ENCODE data around the gene CD3D.
A peak's percentile ranks its signal among the peaks of the same experiment; 100 is the strongest.

Gene CD3D

DNA sequence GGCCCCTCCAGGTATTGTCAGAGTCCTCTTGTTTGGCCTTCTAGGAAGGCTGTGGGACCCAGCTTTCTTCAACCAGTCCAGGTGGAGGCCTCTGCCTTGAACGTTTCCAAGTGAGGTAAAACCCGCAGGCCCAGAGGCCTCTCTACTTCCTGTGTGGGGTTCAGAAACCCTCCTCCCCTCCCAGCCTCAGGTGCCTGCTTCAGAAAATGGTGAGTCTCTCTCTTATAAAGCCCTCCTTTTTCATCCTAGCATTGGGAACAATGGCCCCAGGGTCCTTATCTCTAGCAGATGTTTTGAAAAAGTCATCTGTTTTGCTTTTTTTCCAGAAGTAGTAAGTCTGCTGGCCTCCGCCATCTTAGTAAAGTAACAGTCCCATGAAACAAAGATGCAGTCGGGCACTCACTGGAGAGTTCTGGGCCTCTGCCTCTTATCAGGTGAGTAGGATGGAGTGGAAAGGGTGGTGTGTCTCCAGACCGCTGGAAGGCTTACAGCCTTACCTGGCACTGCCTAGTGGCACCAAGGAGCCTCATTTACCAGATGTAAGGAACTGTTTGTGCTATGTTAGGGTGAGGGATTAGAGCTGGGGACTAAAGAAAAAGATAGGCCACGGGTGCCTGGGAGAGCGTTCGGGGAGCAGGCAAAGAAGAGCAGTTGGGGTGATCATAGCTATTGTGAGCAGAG lies 37.8 kb downstream of the CD3D start, which contains the start of gene CD3E:
TSS of gene CD3E (plus strand) at position 163 of the 681 bp plus-strand sequence. CDS start at position 386, 223 bp downstream.
- no peak within 1 kb of the TSS for H3K27ac Mint-ChIP-seq
- no peaks in the 10 kb centered on the region for H3K4me1 Mint-ChIP-seq (ENCODE audit: low read depth)
- peaks cover 13% of the 10 kb centered on the region for H3K27me3 Mint-ChIP-seq
- intact Hi-C loops (cut with micrococcal nuclease) = no loop called here
- H3K4me3 Mint-ChIP-seq = no peak within 1 kb of the TSS
- H3K9me3 Mint-ChIP-seq = no peaks in the 10 kb centered on the region
- H3K36me3 Mint-ChIP-seq (ENCODE audit: low read depth) = no peaks in the 10 kb centered on the region

DNA sequence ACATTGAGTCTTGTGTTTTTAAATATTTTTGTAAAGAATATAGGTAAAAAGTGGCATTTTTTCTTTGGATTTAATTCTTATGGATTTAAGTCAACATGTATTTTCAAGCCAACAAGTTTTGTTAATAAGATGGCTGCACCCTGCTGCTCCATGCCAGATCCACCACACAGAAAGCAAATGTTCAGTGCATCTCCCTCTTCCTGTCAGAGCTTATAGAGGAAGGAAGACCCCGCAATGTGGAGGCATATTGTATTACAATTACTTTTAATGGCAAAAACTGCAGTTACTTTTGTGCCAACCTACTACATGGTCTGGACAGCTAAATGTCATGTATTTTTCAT lies 38.3 kb downstream of the CD3D start:
- Mint-ChIP-seq H3K27ac (no peak overlapping the region), H3K4me1 (ENCODE audit: low read depth) (no peaks in the 10 kb centered on the region), H3K27me3 (peaks cover 13% of the 10 kb centered on the region), H3K4me3 (no peak overlapping the region), H3K36me3 (ENCODE audit: low read depth) (no peaks in the 10 kb centered on the region), H3K9me3 (no peaks in the 10 kb centered on the region)
- intact Hi-C loops (cut with micrococcal nuclease) = no loop called here

DNA sequence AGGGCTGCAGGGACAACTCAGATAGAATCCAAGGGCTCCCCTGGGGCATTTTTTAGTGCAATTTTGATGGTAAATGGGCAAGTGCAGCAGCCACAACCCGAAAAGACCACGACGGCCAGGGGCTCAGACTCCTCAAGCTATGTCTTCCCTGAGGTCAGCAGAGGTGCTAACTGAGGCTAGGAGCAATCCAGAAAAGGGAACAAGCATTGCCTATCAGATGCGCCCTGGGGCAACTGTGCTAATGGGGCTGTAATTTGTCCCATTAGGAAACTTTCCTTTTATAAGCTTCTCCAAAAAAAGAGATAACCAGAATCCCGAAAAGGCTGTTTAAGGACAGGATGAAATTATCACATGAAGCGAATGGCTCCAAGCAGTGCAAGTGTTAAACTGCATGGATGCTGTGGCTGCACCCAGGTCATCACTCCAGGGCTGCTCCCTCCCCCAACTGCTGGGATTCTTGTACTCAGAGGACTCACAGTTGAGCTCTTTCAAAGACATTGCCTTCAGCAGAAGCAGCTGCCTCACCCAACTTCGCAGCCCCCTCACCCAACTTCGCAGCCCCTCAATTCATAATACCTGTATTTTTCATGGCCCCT lies 40.8 kb downstream of the CD3D start:
- H3K27me3 Mint-ChIP-seq = peaks cover 13% of the 10 kb centered on the region
- no peak overlapping the region for H3K27ac Mint-ChIP-seq
- no peak overlapping the region for H3K4me3 Mint-ChIP-seq
- no peaks in the 10 kb centered on the region for H3K36me3 Mint-ChIP-seq (ENCODE audit: low read depth)
- no peaks in the 10 kb centered on the region for H3K9me3 Mint-ChIP-seq
- H3K4me1 Mint-ChIP-seq (ENCODE audit: low read depth) = no peaks in the 10 kb centered on the region
- intact Hi-C loops (cut with micrococcal nuclease) = no loop called here

DNA sequence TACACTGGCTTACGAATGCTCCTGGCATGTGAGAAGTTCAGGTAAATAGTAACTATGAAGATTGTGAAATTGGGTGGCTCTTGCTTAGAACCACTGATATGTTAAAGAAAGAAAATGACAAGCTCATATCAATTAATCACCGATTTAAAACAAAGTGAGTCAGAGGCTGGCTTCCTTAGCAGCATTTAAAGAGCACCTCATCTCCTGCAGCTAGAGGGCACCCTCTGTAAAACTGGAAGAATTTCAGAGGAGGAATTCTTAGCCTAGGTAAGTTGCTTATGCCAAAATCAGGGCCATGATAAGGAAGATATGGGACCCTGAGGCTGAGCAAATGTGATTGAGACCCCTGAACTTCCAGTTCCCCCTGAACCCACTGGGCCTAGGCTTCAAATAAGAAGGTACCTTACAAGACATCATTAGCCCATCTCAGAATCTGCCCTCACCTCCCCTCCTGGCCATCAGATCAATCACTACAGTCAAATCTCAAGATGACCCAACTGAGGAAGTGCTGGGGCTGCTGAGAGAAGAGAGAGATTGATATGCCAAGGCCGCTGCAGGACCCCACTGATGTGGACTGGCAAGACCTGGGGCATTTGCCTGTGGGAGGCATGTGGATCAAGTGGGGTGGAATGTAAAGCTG lies 46.6 kb downstream of the CD3D start:
- Mint-ChIP-seq H3K36me3 (ENCODE audit: low read depth) (no peaks in the 10 kb centered on the region), H3K27ac (no peak overlapping the region), H3K4me1 (ENCODE audit: low read depth) (peaks cover 20% of the 10 kb centered on the region), H3K9me3 (no peaks in the 10 kb centered on the region), H3K27me3 (no peaks in the 10 kb centered on the region), H3K4me3 (no peak overlapping the region)
- intact Hi-C loops (cut with micrococcal nuclease) = no loop called here

DNA sequence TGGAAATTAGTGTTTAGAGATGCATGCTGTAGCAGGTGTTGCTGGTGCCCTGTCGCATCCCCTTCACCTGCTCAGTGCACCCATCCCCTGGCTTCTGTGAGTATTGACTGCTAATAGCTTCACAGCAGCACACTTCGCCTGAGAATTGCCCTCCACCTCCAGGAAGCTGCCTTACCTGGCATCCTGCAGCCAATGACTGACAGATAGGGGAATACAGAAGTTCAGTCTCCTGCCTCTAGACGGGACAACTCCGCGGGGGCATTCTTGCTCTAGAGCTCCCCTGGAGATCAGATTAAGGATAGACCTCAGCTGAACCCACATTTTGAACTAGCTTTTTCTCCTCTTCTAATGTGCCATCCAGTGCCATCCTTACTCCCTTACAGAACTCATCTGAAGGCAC lies 47.3 kb downstream of the CD3D start:
- intact Hi-C loops (cut with micrococcal nuclease) = no loop called here
- no peak overlapping the region for H3K4me3 Mint-ChIP-seq
- peaks cover 1% of the 10 kb centered on the region for H3K9me3 Mint-ChIP-seq
- no peaks in the 10 kb centered on the region for H3K27me3 Mint-ChIP-seq
- H3K4me1 Mint-ChIP-seq (ENCODE audit: low read depth) = peaks cover 25% of the 10 kb centered on the region
- no peak overlapping the region for H3K27ac Mint-ChIP-seq
- no peaks in the 10 kb centered on the region for H3K36me3 Mint-ChIP-seq (ENCODE audit: low read depth)

DNA sequence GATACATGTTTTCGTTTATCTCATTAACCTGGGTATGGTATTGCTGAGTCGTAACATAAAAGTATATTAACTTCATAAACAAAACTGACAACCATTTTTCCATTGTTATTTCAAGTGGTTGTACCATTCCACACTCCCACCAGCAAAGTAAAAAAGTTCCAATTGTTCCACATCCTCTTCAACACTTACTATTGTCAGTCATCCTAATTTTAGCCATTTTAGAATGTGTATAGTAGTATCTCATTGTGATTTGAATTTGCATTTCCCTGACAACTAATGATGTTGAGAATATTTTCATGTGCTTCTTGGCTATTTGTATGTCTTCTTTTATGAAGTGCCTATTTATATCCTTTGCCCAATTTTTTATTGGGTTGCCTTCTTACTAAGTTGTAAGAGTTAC lies 48.5 kb downstream of the CD3D start:
- Mint-ChIP-seq H3K4me3 (no peak overlapping the region), H3K9me3 (peaks cover 8% of the 10 kb centered on the region), H3K4me1 (ENCODE audit: low read depth) (peaks cover 30% of the 10 kb centered on the region), H3K27me3 (no peaks in the 10 kb centered on the region), H3K36me3 (ENCODE audit: low read depth) (no peaks in the 10 kb centered on the region), H3K27ac (no peak overlapping the region)
- intact Hi-C loops (cut with micrococcal nuclease) = loop anchor here (1.0 kb wide), 1 partner anchor 58 kb away; no protein-coding TSS in a partner anchor

DNA sequence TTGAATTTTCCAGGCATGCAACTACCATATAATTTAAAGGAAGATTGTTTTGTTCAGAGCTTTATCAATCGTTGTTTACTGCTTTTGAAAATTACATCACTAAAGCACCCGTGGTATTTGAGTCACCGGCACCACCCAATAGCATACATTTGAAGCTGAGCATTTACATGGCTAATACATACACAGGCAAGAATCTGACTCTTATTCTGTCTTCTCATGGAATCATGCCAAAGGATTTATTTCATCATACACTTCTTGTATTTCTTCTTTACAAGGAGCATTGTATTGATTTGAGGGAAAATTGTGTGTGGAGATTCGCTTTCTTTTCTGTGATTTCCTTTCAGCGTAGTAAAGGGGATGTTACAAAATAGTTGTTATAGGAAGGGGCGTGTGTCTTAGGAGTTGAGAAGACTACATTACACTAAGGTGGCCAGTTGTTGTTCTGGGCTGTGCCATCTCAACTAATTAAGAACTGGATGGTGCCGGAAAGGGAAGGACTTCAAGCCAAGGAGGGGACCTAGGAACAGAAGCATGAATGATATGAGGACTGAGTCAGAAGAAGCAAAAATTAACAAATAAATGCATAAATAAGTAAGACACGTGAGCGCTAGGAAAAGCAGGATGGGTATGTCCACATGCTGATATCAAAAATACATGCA lies 50.9 kb downstream of the CD3D start:
- Mint-ChIP-seq H3K27me3 (no peaks in the 10 kb centered on the region), H3K4me1 (ENCODE audit: low read depth) (peaks cover 34% of the 10 kb centered on the region), H3K36me3 (ENCODE audit: low read depth) (no peaks in the 10 kb centered on the region), H3K4me3 (no peak overlapping the region), H3K27ac (peak overlapping the region; percentile 21), H3K9me3 (peaks cover 8% of the 10 kb centered on the region)
- intact Hi-C loops (cut with micrococcal nuclease) = loop anchor here (1.0 kb wide), 2 partner anchors 93 to 146 kb away; no protein-coding TSS in a partner anchor

DNA sequence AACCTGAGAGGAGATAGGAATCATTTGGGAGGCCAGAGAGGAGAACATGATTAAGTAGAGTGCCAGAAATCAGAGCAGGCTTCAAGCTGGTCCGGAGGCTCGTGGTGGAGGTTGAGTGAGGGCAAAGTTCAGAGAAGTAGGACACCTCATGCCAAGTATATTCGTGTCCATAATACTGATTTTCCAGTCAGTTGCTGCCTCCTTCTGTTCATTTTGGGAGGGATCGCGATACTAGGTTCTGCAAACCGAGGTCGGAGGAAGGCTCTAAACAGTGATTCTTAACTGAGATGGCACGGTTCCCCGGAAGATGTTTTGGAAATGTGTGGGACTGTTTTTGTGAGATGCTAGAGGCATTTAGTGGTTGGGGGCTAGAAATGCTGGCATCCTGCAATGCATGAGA lies 51.6 kb downstream of the CD3D start:
- peak overlapping the region; percentile 21 for H3K27ac Mint-ChIP-seq
- no peak overlapping the region for H3K4me3 Mint-ChIP-seq
- no peaks in the 10 kb centered on the region for H3K27me3 Mint-ChIP-seq
- intact Hi-C loops (cut with micrococcal nuclease) = loop anchor here (1.0 kb wide), 2 partner anchors 93 to 146 kb away; no protein-coding TSS in a partner anchor
- no peaks in the 10 kb centered on the region for H3K36me3 Mint-ChIP-seq (ENCODE audit: low read depth)
- peaks cover 37% of the 10 kb centered on the region for H3K4me1 Mint-ChIP-seq (ENCODE audit: low read depth)
- H3K9me3 Mint-ChIP-seq = peaks cover 8% of the 10 kb centered on the region

DNA sequence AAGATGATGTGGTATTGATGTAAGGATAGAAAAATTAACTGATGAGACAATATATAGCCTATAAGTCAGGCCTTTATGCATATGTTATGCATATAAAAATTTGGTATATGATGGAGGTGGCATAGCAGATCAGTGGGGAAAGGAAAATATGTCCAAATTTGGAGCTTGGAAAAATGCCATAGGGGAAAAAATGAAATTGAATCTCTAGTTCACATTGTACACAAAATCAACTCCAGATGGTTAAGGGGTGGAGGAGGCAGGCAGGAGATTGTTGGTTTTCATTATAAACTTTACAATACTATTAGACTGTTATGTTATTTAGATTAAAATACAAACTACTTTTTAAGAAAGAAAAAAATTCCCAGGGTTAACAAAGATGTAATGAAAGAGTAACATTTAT lies 53.1 kb downstream of the CD3D start:
- Mint-ChIP-seq H3K36me3 (ENCODE audit: low read depth) (no peaks in the 10 kb centered on the region), H3K27me3 (no peaks in the 10 kb centered on the region), H3K9me3 (peaks cover 8% of the 10 kb centered on the region), H3K27ac (no peak overlapping the region), H3K4me3 (no peak overlapping the region), H3K4me1 (ENCODE audit: low read depth) (peaks cover 31% of the 10 kb centered on the region)
- intact Hi-C loops (cut with micrococcal nuclease) = no loop called here

Data from dendritic cell treated with granulocyte-macrophage colony-stimulating factor and Interleukin-4, amounts not matched to agents 40 ng/mL and 50 ng/mL, for 4 days (primary cell).